Tibial nerve (tissue), 4 donors: Measurements from ENCODE around the gene SUSD5.

Experiments
- EP300 ChIP-seq, 2 donors: sonication (generic); formaldehyde crosslinking; IDR thresholded peaks; one replicate each; pipeline ENCODE4 v1.6.1; 2017; ENCODE audit warnings: antibody characterized with exemption in 2 of 2, mild to moderate bottlenecking in 1 of 2
- POLR2A ChIP-seq, 2 donors: fragments of 450-650 bp; IDR thresholded peaks; one replicate each; pipeline ENCODE4 v1.6.1; 2017; ENCODE audit warnings: antibody characterized with exemption in 2 of 2, mild to moderate bottlenecking in 2 of 2, moderate library complexity in 2 of 2
- TF ChIP-seq, protein P1 (sequence below), 5 experiments: fragments of 200-600 bp in 3 of 5; fragments of 450-650 bp in 2 of 5; sonication (generic) in 3 of 5; IDR thresholded peaks; one replicate each; pipeline ENCODE4 v1.5.1; 2016 to 2019; ENCODE audit warnings: antibody characterized with exemption in 5 of 5, mild to moderate bottlenecking in 3 of 5, moderate library complexity in 2 of 5

DNA sequence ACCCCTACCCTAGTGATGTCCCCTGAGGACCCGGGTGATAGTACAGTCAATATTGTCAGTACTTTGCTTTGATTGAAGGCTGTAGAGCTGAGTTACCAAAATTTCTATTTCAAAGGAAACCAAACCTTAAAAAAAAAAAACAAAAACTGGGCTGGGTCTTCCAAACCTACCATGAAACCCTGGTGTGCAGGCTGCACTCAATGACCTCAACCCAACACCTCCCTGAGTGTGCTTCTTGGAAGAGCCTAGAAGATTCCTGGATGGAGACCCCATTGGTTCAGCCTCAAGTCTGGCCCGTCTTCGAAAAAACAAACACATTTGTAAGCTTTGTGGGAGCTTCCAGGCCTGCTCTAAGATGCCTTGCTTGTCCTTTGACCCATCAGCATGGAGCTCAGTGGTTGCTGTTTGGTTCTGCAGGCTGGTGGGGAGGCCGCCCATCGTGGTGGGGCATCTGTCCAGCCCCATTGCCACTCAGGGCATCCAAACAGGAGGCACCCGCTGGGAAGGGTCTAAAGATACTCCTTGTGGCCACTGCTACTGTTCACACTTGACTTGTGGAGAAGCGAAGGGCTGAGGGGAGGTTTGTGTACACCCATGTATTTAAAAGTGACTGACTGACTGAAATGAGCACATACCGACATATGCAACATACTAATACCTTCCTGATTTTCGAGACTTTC lies 72.6 kb downstream of the SUSD5 start:
- TF ChIP-seq, protein P1, sequence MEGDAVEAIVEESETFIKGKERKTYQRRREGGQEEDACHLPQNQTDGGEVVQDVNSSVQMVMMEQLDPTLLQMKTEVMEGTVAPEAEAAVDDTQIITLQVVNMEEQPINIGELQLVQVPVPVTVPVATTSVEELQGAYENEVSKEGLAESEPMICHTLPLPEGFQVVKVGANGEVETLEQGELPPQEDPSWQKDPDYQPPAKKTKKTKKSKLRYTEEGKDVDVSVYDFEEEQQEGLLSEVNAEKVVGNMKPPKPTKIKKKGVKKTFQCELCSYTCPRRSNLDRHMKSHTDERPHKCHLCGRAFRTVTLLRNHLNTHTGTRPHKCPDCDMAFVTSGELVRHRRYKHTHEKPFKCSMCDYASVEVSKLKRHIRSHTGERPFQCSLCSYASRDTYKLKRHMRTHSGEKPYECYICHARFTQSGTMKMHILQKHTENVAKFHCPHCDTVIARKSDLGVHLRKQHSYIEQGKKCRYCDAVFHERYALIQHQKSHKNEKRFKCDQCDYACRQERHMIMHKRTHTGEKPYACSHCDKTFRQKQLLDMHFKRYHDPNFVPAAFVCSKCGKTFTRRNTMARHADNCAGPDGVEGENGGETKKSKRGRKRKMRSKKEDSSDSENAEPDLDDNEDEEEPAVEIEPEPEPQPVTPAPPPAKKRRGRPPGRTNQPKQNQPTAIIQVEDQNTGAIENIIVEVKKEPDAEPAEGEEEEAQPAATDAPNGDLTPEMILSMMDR (IDR thresholded peaks at IDR 0.05) = no peak
- TF ChIP-seq EP300 (IDR thresholded peaks at IDR 0.05) = no peak
- TF ChIP-seq POLR2A (IDR thresholded peaks at IDR 0.05) = no peak
